ENCODE results near the gene NLRC5. TPM values are rescaled to one million over a fixed set of nuclear protein-coding genes. Genes with fewer than 3 reads are reported as not detected.

The NLRC5 gene
- 100 to 1,000 TPM; 239 to 256 TPM for total RNA-seq

GRCh38 chr16:56988948-56989945, at the start of gene NLRC5:
Gene NLRC5 (plus strand): TSS chr16:56989557. CDS start chr16:57020713, 31,156 bp downstream.
- peak within 1 kb of the TSS; percentile 93 for H3K27ac Mint-ChIP-seq

GRCh38 chr16:56939801-56940200, 49.6 kb upstream of the NLRC5 start:
- no peaks in the 10 kb centered on the region for H3K27me3 Mint-ChIP-seq (ENCODE audit: low read depth)
- peak overlapping the region; percentile 99 for H3K27ac Mint-ChIP-seq
- DNase-seq (no peak), ATAC-seq (replicated peaks in 1 of 2) (no peak)
- peaks cover 98% of the 10 kb centered on the region for H3K4me1 Mint-ChIP-seq (ENCODE audit: low read depth)
- peak overlapping the region; percentile 99 to 100 for H3K4me3 Mint-ChIP-seq
- H3K9me3 Mint-ChIP-seq = no peaks in the 10 kb centered on the region
- H3K36me3 Mint-ChIP-seq (ENCODE audit: insufficient read depth in 2 of 2) = peaks cover 49 to 75% of the 10 kb centered on the region in 2 donors

More at GRCh38 chr16:56988948-56989945, at the start of gene NLRC5:
- H3K27me3 Mint-ChIP-seq (ENCODE audit: low read depth) = no peaks in the 10 kb centered on the region
- DNase-seq (peak; percentile 93 to 96), ATAC-seq (replicated peaks in 1 of 2) (peak; percentile 79 to 85)
- H3K36me3 Mint-ChIP-seq (ENCODE audit: insufficient read depth in 2 of 2) = peaks cover 22 to 39% of the 10 kb centered on the region in 2 donors
- peaks cover 82% of the 10 kb centered on the region for H3K4me1 Mint-ChIP-seq (ENCODE audit: low read depth)
- H3K9me3 Mint-ChIP-seq = no peaks in the 10 kb centered on the region
- H3K4me3 Mint-ChIP-seq = peak within 1 kb of the TSS; percentile 83 to 97

GRCh38 chr16:56941092-56941491, 48.3 kb upstream of the NLRC5 start:
- Mint-ChIP-seq H3K27me3 (ENCODE audit: low read depth) (no peaks in the 10 kb centered on the region), H3K4me1 (ENCODE audit: low read depth) (peaks cover 95% of the 10 kb centered on the region)

GRCh38 chr16:56941856-56942331, 47.5 kb upstream of the NLRC5 start:
- no peak for DNase-seq
- ATAC-seq (replicated peaks in 1 of 2) = no peak
- Mint-ChIP-seq H3K27me3 (ENCODE audit: low read depth) (no peaks in the 10 kb centered on the region), H3K36me3 (ENCODE audit: insufficient read depth in 2 of 2) (peaks cover 38 to 67% of the 10 kb centered on the region in 2 donors), H3K9me3 (no peaks in the 10 kb centered on the region), H3K4me1 (ENCODE audit: low read depth) (peaks cover 95% of the 10 kb centered on the region), H3K27ac (peak overlapping the region; percentile 67), H3K4me3 (peak overlapping the region; percentile 27 to 37)

More at GRCh38 chr16:56941092-56941491, 48.3 kb upstream of the NLRC5 start:
- ATAC-seq (replicated peaks in 1 of 2) = no peak
- Mint-ChIP-seq H3K9me3 (no peaks in the 10 kb centered on the region), H3K27ac (no peak overlapping the region), H3K4me3 (peak overlapping the region; percentile 27 to 41), H3K36me3 (ENCODE audit: insufficient read depth in 2 of 2) (peaks cover 44 to 68% of the 10 kb centered on the region in 2 donors)
- DNase-seq = no peak

- peak overlapping the region; percentile 27 to 68 for H3K4me3 Mint-ChIP-seq
- no peaks in the 10 kb centered on the region for H3K27me3 Mint-ChIP-seq (ENCODE audit: low read depth)
- H3K9me3 Mint-ChIP-seq = no peaks in the 10 kb centered on the region
- DNase-seq (no peak), ATAC-seq (replicated peaks in 1 of 2) (no peak)
- peaks cover 25 to 56% of the 10 kb centered on the region in 2 donors for H3K36me3 Mint-ChIP-seq (ENCODE audit: insufficient read depth in 2 of 2)
- H3K27ac Mint-ChIP-seq = peak overlapping the region; percentile 74
- H3K4me1 Mint-ChIP-seq (ENCODE audit: low read depth) = peaks cover 92% of the 10 kb centered on the region
Measured at GRCh38 chr16:56943761-56944375, 45.5 kb upstream of the NLRC5 start.

- no peaks in the 10 kb centered on the region for H3K27me3 Mint-ChIP-seq (ENCODE audit: low read depth)
- ATAC-seq (replicated peaks in 1 of 2) = peak; percentile 75 to 76
- H3K9me3 Mint-ChIP-seq = no peaks in the 10 kb centered on the region
- peak overlapping the region; percentile 27 to 68 for H3K4me3 Mint-ChIP-seq
- DNase-seq = peak in 1 of 2 donors; percentile 53
- peak overlapping the region; percentile 74 for H3K27ac Mint-ChIP-seq
- peaks cover 15 to 42% of the 10 kb centered on the region in 2 donors for H3K36me3 Mint-ChIP-seq (ENCODE audit: insufficient read depth in 2 of 2)
- peaks cover 92% of the 10 kb centered on the region for H3K4me1 Mint-ChIP-seq (ENCODE audit: low read depth)
Measured at GRCh38 chr16:56944954-56945839, 44.2 kb upstream of the NLRC5 start.

GRCh38 chr16:56945847-56946527, 43.4 kb upstream of the NLRC5 start:
- no peaks in the 10 kb centered on the region for H3K9me3 Mint-ChIP-seq
- DNase-seq (no peak), ATAC-seq (replicated peaks in 1 of 2) (no peak)
- no peaks in the 10 kb centered on the region for H3K27me3 Mint-ChIP-seq (ENCODE audit: low read depth)
- peaks cover 92% of the 10 kb centered on the region for H3K4me1 Mint-ChIP-seq (ENCODE audit: low read depth)
- peak overlapping the region; percentile 34 for H3K27ac Mint-ChIP-seq
- no peak overlapping the region for H3K4me3 Mint-ChIP-seq
- peaks cover 14 to 40% of the 10 kb centered on the region in 2 donors for H3K36me3 Mint-ChIP-seq (ENCODE audit: insufficient read depth in 2 of 2)

GRCh38 chr16:56946767-56947603, 42.4 kb upstream of the NLRC5 start:
- ATAC-seq (replicated peaks in 1 of 2) (no peak), DNase-seq (no peak)
- no peaks in the 10 kb centered on the region for H3K27me3 Mint-ChIP-seq (ENCODE audit: low read depth)
- peaks cover 91% of the 10 kb centered on the region for H3K4me1 Mint-ChIP-seq (ENCODE audit: low read depth)
- H3K9me3 Mint-ChIP-seq = no peaks in the 10 kb centered on the region
- H3K36me3 Mint-ChIP-seq (ENCODE audit: insufficient read depth in 2 of 2) = peaks cover 12 to 36% of the 10 kb centered on the region in 2 donors
- H3K4me3 Mint-ChIP-seq = peak overlapping the region in 1 of 2 donors; percentile 48
- peak overlapping the region; percentile 75 for H3K27ac Mint-ChIP-seq

- H3K27me3 Mint-ChIP-seq (ENCODE audit: low read depth) = no peaks in the 10 kb centered on the region
- ATAC-seq (replicated peaks in 1 of 2) (no peak), DNase-seq (no peak)
- peaks cover 85% of the 10 kb centered on the region for H3K4me1 Mint-ChIP-seq (ENCODE audit: low read depth)
- H3K4me3 Mint-ChIP-seq = no peak overlapping the region
- no peaks in the 10 kb centered on the region for H3K9me3 Mint-ChIP-seq
- peaks cover 12 to 30% of the 10 kb centered on the region in 2 donors for H3K36me3 Mint-ChIP-seq (ENCODE audit: insufficient read depth in 2 of 2)
- peak overlapping the region; percentile 29 for H3K27ac Mint-ChIP-seq
Measured at GRCh38 chr16:56947604-56947995, 41.8 kb upstream of the NLRC5 start.

GRCh38 chr16:56948234-56948633, 41.1 kb upstream of the NLRC5 start:
- Mint-ChIP-seq H3K27ac (peak overlapping the region; percentile 4), H3K4me1 (ENCODE audit: low read depth) (peaks cover 78% of the 10 kb centered on the region), H3K36me3 (ENCODE audit: insufficient read depth in 2 of 2) (peaks cover 7 to 28% of the 10 kb centered on the region in 2 donors), H3K4me3 (no peak overlapping the region), H3K9me3 (no peaks in the 10 kb centered on the region), H3K27me3 (ENCODE audit: low read depth) (no peaks in the 10 kb centered on the region)
- DNase-seq = no peak
- no peak for ATAC-seq (replicated peaks in 1 of 2)

GRCh38 chr16:56950051-56950450, 39.3 kb upstream of the NLRC5 start:
- H3K36me3 Mint-ChIP-seq (ENCODE audit: insufficient read depth in 2 of 2) = peaks cover 3 to 20% of the 10 kb centered on the region in 2 donors
- peak overlapping the region; percentile 62 for H3K27ac Mint-ChIP-seq
- peaks cover 60% of the 10 kb centered on the region for H3K4me1 Mint-ChIP-seq (ENCODE audit: low read depth)
- H3K4me3 Mint-ChIP-seq = no peak overlapping the region
- H3K9me3 Mint-ChIP-seq = no peaks in the 10 kb centered on the region
- ATAC-seq (replicated peaks in 1 of 2) (peak; percentile 0 to 1), DNase-seq (no peak)
- H3K27me3 Mint-ChIP-seq (ENCODE audit: low read depth) = no peaks in the 10 kb centered on the region
